HepG2 (cell line): Measurements from ENCODE around the gene ZNF425. TPM values are rescaled to one million over a fixed set of nuclear protein-coding genes. Genes with fewer than 3 reads are reported as not detected.

ENCODE experiments used
- FLYWCH1 ChIP-seq: sonication (generic); formaldehyde crosslinking; IDR thresholded peaks from 2 replicates; pipeline ENCODE4 v1.8.1; 2023; ENCODE audit warnings: mild to moderate bottlenecking, missing genetic modification reagents
- HES4 ChIP-seq: sonication (generic); formaldehyde crosslinking; IDR thresholded peaks from 2 replicates; pipeline ENCODE4 v1.9.0; 2021; ENCODE audit warnings: mild to moderate bottlenecking, missing genetic modification reagents, borderline replicate concordance
- HHEX ChIP-seq: IDR thresholded peaks from 2 replicates; pipeline ENCODE4 v1.6.1; 2016; ENCODE audit warnings: control low read depth
- HNF4A ChIP-seq: sonication (generic); formaldehyde crosslinking; IDR thresholded peaks from 2 replicates; pipeline ENCODE4 v1.4.0; 2020; ENCODE audit warnings: missing genetic modification reagents
- PHF8 ChIP-seq: sonication (generic); formaldehyde crosslinking; IDR thresholded peaks from 2 replicates; pipeline ENCODE4 v1.5.0; 2020; ENCODE audit warnings: missing genetic modification reagents
- SIX1 ChIP-seq: sonication (generic); formaldehyde crosslinking; IDR thresholded peaks from 2 replicates; pipeline ENCODE4 v1.4.0; 2020; ENCODE audit warnings: missing genetic modification reagents, borderline replicate concordance
- ZFP90 ChIP-seq: sonication (generic); formaldehyde crosslinking; IDR thresholded peaks from 2 replicates; pipeline ENCODE4 v1.8.0; 2022; ENCODE audit warnings: missing genetic modification reagents, mild to moderate bottlenecking, inconsistent platforms, borderline replicate concordance
- ZFYVE20 ChIP-seq: sonication (generic); formaldehyde crosslinking; IDR thresholded peaks from 2 replicates; pipeline ENCODE4 v1.8.0; 2023; ENCODE audit warnings: low read depth, mild to moderate bottlenecking, moderate library complexity, missing genetic modification reagents, borderline replicate concordance
- ZNF839 ChIP-seq: sonication (generic); formaldehyde crosslinking; IDR thresholded peaks from 2 replicates; pipeline ENCODE4 v1.4.0; 2020; ENCODE audit warnings: missing genetic modification reagents, mild to moderate bottlenecking, borderline replicate concordance
- ZSCAN31 ChIP-seq: sonication (generic); formaldehyde crosslinking; IDR thresholded peaks from 2 replicates; pipeline ENCODE4 v1.5.0; 2020; ENCODE audit warnings: low read depth, mild to moderate bottlenecking, missing genetic modification reagents
- polyA plus RNA-seq, 8 experiments: library from polyadenylated mRNA; depleted of rRNA in 3 of 8; stranded (reverse) in 7 of 8; unstranded in 1 of 8; fragments of >200 nt; fragmentation: Illumina TruSeq in 4 of 8; extraction: Trizol in 4 of 8; gene quantifications; 2 replicates each; pipeline versions ENCODE4 v1.2.1 to v1.2.3, GENCODE V29; 2011 to 2016; ENCODE audit warnings: low read depth in 4 of 8, missing spikeins in 1 of 8, mixed read lengths in 1 of 8; ENCODE audit not compliant: insufficient read depth in 1 of 8
- total RNA-seq, 5 experiments: library from RNA; depleted of rRNA; stranded (reverse); fragments of >200 nt; fragmentation: Illumina TruSeq; extraction: Trizol; gene quantifications; 2 replicates each; pipeline ENCODE4 v1.2.3, GENCODE V29; 2016; ENCODE audit warnings: low read depth in 1 of 5
- TF ChIP-seq, protein P1 (sequence below): sonication (generic); formaldehyde crosslinking; IDR thresholded peaks from 2 replicates; pipeline ENCODE4 v1.4.0; 2020; ENCODE audit warnings: missing genetic modification reagents
- TF ChIP-seq, protein P2 (sequence below): IDR thresholded peaks from 2 replicates; pipeline ENCODE4 v1.6.1; 2012; ENCODE audit warnings: inconsistent platforms
- TF ChIP-seq, protein P3 (sequence below): sonication (generic); formaldehyde crosslinking; IDR thresholded peaks from 2 replicates; pipeline ENCODE4 v1.5.0; 2020; ENCODE audit warnings: missing genetic modification reagents
- TF ChIP-seq, protein P4 (sequence below): sonication (generic); formaldehyde crosslinking; IDR thresholded peaks from 2 replicates; pipeline ENCODE4 v1.8.1; 2022; ENCODE audit warnings: low read depth, mild to moderate bottlenecking, missing genetic modification reagents
- TF ChIP-seq, protein P5 (sequence below): sonication (generic); formaldehyde crosslinking; IDR thresholded peaks from 2 replicates; pipeline ENCODE4 v1.5.1; 2020; ENCODE audit warnings: mild to moderate bottlenecking, missing genetic modification reagents, moderate library complexity

Gene ZNF425
- total and polyA plus RNA-seq, 2 of the 13 experiments (the other 11 are each of a cell fraction or from before 2014, with no cell fraction given) = 0.51 to 1.1 TPM

DNA sequence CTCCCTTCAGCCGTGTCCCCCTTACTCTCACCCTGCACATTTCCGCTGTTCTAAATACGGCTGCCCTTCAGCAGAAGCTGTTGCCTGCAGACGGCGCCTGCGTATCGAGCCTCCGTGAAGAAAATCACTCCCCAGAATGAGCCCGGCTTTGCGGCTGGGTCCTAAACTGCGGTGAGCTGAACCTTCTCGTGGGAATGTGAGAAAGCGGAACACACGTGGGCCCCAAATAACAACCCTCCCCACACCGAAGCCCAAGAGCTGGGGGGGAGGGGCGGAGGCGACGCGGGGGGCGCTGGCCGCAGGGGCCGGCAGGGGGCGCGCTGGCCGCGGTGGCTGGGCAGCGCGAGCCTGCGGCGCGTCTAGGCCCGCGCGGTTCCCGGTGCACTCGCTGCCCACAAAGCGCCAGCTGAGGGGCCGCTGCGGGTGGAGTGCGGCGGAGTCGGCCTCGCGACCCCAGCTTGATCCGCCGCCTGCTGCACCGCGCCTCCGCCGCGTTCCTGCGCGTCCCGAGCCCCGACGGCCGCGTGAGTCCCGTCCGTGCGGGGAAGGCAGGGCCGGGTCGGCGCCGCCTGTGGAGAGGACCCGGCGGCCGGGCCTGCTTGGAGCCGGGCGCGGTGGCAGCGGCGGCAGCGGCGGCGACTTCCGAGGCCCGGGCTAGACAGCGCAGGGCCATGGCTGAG, 21.1 kb upstream of the ZNF425 start, which contains the start of gene ZNF398 (continued):
- TF ChIP-seq, protein P1, sequence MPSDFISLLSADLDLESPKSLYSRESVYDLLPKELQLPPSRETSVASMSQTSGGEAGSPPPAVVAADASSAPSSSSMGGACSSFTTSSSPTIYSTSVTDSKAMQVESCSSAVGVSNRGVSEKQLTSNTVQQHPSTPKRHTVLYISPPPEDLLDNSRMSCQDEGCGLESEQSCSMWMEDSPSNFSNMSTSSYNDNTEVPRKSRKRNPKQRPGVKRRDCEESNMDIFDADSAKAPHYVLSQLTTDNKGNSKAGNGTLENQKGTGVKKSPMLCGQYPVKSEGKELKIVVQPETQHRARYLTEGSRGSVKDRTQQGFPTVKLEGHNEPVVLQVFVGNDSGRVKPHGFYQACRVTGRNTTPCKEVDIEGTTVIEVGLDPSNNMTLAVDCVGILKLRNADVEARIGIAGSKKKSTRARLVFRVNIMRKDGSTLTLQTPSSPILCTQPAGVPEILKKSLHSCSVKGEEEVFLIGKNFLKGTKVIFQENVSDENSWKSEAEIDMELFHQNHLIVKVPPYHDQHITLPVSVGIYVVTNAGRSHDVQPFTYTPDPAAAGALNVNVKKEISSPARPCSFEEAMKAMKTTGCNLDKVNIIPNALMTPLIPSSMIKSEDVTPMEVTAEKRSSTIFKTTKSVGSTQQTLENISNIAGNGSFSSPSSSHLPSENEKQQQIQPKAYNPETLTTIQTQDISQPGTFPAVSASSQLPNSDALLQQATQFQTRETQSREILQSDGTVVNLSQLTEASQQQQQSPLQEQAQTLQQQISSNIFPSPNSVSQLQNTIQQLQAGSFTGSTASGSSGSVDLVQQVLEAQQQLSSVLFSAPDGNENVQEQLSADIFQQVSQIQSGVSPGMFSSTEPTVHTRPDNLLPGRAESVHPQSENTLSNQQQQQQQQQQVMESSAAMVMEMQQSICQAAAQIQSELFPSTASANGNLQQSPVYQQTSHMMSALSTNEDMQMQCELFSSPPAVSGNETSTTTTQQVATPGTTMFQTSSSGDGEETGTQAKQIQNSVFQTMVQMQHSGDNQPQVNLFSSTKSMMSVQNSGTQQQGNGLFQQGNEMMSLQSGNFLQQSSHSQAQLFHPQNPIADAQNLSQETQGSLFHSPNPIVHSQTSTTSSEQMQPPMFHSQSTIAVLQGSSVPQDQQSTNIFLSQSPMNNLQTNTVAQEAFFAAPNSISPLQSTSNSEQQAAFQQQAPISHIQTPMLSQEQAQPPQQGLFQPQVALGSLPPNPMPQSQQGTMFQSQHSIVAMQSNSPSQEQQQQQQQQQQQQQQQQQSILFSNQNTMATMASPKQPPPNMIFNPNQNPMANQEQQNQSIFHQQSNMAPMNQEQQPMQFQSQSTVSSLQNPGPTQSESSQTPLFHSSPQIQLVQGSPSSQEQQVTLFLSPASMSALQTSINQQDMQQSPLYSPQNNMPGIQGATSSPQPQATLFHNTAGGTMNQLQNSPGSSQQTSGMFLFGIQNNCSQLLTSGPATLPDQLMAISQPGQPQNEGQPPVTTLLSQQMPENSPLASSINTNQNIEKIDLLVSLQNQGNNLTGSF (CRISPR knock-in tag) = peak; percentile 43; the same call in 1 of the 2 replicates
- TF ChIP-seq SIX1 (CRISPR knock-in tag) (no peak), ZSCAN31 (CRISPR knock-in tag) (peak; percentile 74; the same call in 1 of the 2 replicates), HNF4A (CRISPR knock-in tag) (no peak), PHF8 (peak; percentile 62), HES4 (CRISPR knock-in tag) (no peak), FLYWCH1 (CRISPR knock-in tag) (no peak), ZNF839 (CRISPR knock-in tag) (no peak), ZFP90 (CRISPR knock-in tag) (peak; percentile 13; the same call in 1 of the 2 replicates), ZFYVE20 (CRISPR knock-in tag) (0 out of 2 replicates have a peak, but pooled peaks have one; percentile 9), HHEX (CRISPR knock-in tag) (no peak)
- TF ChIP-seq, protein P2, sequence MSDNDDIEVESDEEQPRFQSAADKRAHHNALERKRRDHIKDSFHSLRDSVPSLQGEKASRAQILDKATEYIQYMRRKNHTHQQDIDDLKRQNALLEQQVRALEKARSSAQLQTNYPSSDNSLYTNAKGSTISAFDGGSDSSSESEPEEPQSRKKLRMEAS = peak; percentile 69
- TF ChIP-seq, protein P3, sequence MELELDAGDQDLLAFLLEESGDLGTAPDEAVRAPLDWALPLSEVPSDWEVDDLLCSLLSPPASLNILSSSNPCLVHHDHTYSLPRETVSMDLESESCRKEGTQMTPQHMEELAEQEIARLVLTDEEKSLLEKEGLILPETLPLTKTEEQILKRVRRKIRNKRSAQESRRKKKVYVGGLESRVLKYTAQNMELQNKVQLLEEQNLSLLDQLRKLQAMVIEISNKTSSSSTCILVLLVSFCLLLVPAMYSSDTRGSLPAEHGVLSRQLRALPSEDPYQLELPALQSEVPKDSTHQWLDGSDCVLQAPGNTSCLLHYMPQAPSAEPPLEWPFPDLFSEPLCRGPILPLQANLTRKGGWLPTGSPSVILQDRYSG (CRISPR knock-in tag) = 0 out of 2 replicates have a peak, but pooled peaks have one; percentile 34
- TF ChIP-seq, protein P4, sequence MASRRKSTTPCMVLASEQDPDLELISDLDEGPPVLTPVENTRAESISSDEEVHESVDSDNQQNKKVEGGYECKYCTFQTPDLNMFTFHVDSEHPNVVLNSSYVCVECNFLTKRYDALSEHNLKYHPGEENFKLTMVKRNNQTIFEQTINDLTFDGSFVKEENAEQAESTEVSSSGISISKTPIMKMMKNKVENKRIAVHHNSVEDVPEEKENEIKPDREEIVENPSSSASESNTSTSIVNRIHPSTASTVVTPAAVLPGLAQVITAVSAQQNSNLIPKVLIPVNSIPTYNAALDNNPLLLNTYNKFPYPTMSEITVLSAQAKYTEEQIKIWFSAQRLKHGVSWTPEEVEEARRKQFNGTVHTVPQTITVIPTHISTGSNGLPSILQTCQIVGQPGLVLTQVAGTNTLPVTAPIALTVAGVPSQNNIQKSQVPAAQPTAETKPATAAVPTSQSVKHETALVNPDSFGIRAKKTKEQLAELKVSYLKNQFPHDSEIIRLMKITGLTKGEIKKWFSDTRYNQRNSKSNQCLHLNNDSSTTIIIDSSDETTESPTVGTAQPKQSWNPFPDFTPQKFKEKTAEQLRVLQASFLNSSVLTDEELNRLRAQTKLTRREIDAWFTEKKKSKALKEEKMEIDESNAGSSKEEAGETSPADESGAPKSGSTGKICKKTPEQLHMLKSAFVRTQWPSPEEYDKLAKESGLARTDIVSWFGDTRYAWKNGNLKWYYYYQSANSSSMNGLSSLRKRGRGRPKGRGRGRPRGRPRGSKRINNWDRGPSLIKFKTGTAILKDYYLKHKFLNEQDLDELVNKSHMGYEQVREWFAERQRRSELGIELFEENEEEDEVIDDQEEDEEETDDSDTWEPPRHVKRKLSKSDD (CRISPR knock-in tag) = 0 out of 2 replicates have a peak, but pooled peaks have one; percentile 24
- TF ChIP-seq, protein P5, sequence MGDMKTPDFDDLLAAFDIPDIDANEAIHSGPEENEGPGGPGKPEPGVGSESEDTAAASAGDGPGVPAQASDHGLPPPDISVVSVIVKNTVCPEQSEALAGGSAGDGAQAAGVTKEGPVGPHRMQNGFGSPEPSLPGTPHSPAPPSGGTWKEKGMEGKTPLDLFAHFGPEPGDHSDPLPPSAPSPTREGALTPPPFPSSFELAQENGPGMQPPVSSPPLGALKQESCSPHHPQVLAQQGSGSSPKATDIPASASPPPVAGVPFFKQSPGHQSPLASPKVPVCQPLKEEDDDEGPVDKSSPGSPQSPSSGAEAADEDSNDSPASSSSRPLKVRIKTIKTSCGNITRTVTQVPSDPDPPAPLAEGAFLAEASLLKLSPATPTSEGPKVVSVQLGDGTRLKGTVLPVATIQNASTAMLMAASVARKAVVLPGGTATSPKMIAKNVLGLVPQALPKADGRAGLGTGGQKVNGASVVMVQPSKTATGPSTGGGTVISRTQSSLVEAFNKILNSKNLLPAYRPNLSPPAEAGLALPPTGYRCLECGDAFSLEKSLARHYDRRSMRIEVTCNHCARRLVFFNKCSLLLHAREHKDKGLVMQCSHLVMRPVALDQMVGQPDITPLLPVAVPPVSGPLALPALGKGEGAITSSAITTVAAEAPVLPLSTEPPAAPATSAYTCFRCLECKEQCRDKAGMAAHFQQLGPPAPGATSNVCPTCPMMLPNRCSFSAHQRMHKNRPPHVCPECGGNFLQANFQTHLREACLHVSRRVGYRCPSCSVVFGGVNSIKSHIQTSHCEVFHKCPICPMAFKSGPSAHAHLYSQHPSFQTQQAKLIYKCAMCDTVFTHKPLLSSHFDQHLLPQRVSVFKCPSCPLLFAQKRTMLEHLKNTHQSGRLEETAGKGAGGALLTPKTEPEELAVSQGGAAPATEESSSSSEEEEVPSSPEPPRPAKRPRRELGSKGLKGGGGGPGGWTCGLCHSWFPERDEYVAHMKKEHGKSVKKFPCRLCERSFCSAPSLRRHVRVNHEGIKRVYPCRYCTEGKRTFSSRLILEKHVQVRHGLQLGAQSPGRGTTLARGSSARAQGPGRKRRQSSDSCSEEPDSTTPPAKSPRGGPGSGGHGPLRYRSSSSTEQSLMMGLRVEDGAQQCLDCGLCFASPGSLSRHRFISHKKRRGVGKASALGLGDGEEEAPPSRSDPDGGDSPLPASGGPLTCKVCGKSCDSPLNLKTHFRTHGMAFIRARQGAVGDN = peak; percentile 31
